Breast epithelium (tissue), 4 donors: ENCODE data around the gene SAMD11. TPM values are rescaled to one million over a fixed set of nuclear protein-coding genes. Genes with fewer than 3 reads are reported as not detected.
A peak's percentile ranks its signal among the peaks of the same experiment; 100 is the strongest.
"Not testable (repeated sequence)": the region's sequence is repeated elsewhere in the genome, so short reads cannot be mapped to it uniquely, and the experiment has no call there.

Source experiments
- DNase-seq, 2 donors: peaks; one replicate each; pipeline ENCODE4 v3.0.0-alpha.2; 2019; ENCODE audit warnings: low spot score in 2 of 2
- H3K27ac ChIP-seq, 2 donors: fragments of 200-600 bp; sonication (generic) in 1 of 2; one replicate each; pipeline ENCODE4 v1.5.1; 2016 to 2019; ENCODE audit warnings: mild to moderate bottlenecking in 1 of 2
- H3K27me3 ChIP-seq, 2 donors: fragments of 200-600 bp; sonication (generic) in 1 of 2; one replicate each; pipeline versions ENCODE4 v1.5.1 to v1.6.0; 2017 to 2019; ENCODE audit warnings: control low read depth in 1 of 2, mild to moderate bottlenecking in 1 of 2
- H3K36me3 ChIP-seq: fragments of 200-600 bp; one replicate; pipeline ENCODE4 v1.5.1; 2019
- H3K4me1 ChIP-seq, 2 donors: fragments of 200-600 bp; sonication (generic); one replicate each; pipeline ENCODE4 v1.5.1; 2016 to 2019; ENCODE audit warnings: control low read depth in 1 of 2
- H3K4me3 ChIP-seq, 3 donors: fragments of 200-600 bp; sonication (generic); 1 replicate in 2 of 3; 2 replicates in 1 of 3; pipeline ENCODE4 v1.5.1; 2016 to 2019; ENCODE audit warnings: mild to moderate bottlenecking in 3 of 3, moderate library complexity in 2 of 3
- H3K9me3 ChIP-seq, 2 donors: fragments of 200-600 bp; sonication (generic) in 1 of 2; one replicate each; pipeline ENCODE4 v1.5.1; 2016 to 2019; ENCODE audit warnings: control low read depth in 1 of 2
- POLR2A ChIP-seq: fragments of 450-650 bp; IDR thresholded peaks from one replicate; pipeline ENCODE4 v1.6.1; 2016; ENCODE audit warnings: antibody characterized with exemption, mild to moderate bottlenecking, moderate library complexity
- POLR2AphosphoS5 ChIP-seq, 3 donors: sonication (generic); formaldehyde crosslinking; IDR thresholded peaks; one replicate each; pipeline ENCODE4 v1.6.1; 2017; ENCODE audit warnings: antibody characterized with exemption in 3 of 3
- intact Hi-C: fragments of 100-400 bp; cut with DNase I; formaldehyde crosslinking; loops from one replicate; pipeline ENCODE4 v1.15.1; 2023; ENCODE audit warnings: low total_unique reads
- total RNA-seq, 3 donors: library from RNA; depleted of rRNA; stranded (reverse); fragments of >200 nt; gene quantifications; one replicate each; pipeline ENCODE4 v1.1.0, GENCODE V29; 2016
- TF ChIP-seq, protein P1 (sequence below), 3 donors: fragments of 450-650 bp; IDR thresholded peaks; one replicate each; pipeline ENCODE4 v1.5.1; 2016 to 2017; ENCODE audit warnings: antibody characterized with exemption in 3 of 3, mild to moderate bottlenecking in 3 of 3, moderate library complexity in 3 of 3

SAMD11 gene
- total RNA-seq, 3 donors from 2014 or later, result 0.16 to 23.0 (median 2.9) TPM

DNA sequence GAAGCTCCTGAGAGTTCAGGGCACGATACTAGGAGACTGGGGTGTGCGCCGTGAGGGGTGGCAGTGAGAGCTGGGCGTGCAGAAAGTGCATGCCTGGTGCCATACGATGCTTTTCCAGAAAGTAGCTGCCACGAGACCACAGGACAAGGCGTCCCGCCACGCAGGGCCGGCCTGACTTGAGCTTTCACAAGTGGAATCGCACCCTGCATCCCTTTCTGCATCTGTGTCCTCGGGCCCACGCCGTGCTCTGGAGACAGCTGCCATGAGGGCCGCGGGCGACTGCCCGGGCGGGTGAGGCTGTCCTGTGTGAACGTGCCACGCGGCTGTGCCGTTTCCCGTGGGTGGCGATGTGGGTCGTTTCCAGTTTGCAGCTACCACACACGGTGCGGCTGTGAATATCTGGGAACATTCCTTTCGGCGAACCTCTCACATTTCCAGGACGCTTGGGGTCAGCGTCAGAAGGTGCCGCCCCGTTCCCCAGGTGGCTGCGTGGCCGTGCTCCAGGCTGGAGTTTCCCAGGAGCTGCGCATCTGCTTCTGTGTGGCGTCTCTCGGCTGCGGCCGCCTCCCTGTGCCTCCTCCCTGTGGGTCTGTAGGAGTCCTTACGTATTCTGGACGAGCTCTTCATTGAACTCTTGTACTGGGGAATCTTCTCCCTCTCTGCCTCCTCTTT is 59.2 kb downstream of the SAMD11 start:
- intact Hi-C loops, result no loop called here
- no peak overlapping the region for H3K27ac ChIP-seq

DNA sequence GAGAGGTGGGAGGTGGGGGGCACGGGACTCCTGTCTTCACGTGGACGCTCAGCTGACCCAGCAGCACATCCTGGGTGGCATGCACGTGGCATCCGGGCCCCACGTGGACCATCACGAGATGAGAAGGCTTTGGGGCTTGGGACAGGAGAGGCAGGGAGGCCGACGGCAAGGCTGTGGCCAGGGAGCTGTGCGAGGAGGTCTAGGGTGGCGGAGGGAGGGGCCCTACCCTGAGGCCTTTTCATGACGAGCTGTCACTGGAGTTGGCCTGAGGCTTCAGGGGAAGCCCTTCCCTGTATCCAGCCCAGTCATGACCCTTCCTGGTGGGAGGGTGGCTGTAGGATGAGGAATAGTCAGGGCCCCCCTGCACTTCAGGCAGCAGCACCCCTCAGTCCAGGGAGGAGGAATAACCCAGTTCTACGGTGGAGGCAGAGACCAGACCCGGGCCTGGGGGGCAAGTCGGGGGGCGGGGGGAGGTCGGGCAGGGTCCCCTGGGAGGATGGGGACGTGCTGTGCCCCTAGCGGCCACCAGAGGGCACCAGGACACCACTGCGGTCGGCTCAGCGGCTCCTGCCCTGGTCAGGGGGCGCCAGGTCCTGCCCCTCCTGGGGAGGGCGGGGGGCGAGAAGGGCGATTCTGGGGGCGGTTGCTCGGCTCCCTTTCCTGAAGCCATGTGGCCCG is 60.2 kb downstream of the SAMD11 start:
- Histone ChIP-seq H3K4me1 (no peaks in the 10 kb centered on the region), H3K27me3 (peaks cover 0 to 18% of the 10 kb centered on the region in 2 donors), H3K27ac (no peak overlapping the region), H3K4me3 (peak overlapping the region in 2 of 3 donors; percentile 28 to 40), H3K9me3 (no peaks in the 10 kb centered on the region), H3K36me3 (no peaks in the 10 kb centered on the region)
- TF ChIP-seq POLR2A, result no peak
- TF ChIP-seq, protein P1, sequence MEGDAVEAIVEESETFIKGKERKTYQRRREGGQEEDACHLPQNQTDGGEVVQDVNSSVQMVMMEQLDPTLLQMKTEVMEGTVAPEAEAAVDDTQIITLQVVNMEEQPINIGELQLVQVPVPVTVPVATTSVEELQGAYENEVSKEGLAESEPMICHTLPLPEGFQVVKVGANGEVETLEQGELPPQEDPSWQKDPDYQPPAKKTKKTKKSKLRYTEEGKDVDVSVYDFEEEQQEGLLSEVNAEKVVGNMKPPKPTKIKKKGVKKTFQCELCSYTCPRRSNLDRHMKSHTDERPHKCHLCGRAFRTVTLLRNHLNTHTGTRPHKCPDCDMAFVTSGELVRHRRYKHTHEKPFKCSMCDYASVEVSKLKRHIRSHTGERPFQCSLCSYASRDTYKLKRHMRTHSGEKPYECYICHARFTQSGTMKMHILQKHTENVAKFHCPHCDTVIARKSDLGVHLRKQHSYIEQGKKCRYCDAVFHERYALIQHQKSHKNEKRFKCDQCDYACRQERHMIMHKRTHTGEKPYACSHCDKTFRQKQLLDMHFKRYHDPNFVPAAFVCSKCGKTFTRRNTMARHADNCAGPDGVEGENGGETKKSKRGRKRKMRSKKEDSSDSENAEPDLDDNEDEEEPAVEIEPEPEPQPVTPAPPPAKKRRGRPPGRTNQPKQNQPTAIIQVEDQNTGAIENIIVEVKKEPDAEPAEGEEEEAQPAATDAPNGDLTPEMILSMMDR (IDR thresholded peaks at IDR 0.05), result peak in 2 of 3 donors; percentile 47 to 68
- DNase-seq, result no peak
- intact Hi-C loops, result no loop called here

More for the DNA sequence above, 59.2 kb downstream of the SAMD11 start:
- no peaks in the 10 kb centered on the region for H3K4me1 ChIP-seq
- H3K9me3 ChIP-seq, result no peaks in the 10 kb centered on the region
- peaks cover 0 to 18% of the 10 kb centered on the region in 2 donors for H3K27me3 ChIP-seq
- TF ChIP-seq POLR2AphosphoS5 (IDR thresholded peaks at IDR 0.05) (no peak), POLR2A (no peak)
- TF ChIP-seq, protein P1 (IDR thresholded peaks at IDR 0.05), result no peak
- no peaks in the 10 kb centered on the region for H3K36me3 ChIP-seq
- H3K4me3 ChIP-seq, result no peak overlapping the region
- DNase-seq, result no peak

DNA sequence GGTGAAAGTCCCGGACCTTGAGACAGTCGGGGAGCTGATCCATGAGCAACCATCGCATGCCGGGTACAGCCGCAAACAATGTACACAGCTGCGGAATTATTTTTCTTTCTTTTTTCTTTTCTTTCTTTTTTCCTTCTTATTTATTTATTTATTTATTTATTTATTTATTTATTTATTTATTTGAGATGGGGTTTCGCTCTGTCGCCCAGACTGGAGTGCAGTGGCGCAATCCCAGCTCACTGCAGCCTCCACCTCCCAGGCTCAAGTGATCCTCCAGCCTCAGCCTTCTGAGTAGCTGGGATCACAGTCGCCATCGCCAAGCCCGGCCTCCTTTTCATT is 60.7 kb downstream of the SAMD11 start:
- Histone ChIP-seq H3K9me3 (no peaks in the 10 kb centered on the region), H3K27ac (no peak overlapping the region), H3K4me3 (peak overlapping the region in 2 of 3 donors; percentile 28 to 40), H3K27me3 (peaks cover 0 to 18% of the 10 kb centered on the region in 2 donors), H3K36me3 (no peaks in the 10 kb centered on the region), H3K4me1 (no peaks in the 10 kb centered on the region)
- DNase-seq, result no peak
- no peak for TF ChIP-seq POLR2A
- TF ChIP-seq, protein P1 (IDR thresholded peaks at IDR 0.05), result peak in 1 of 3 donors; percentile 32
- intact Hi-C loops, result no loop called here

DNA sequence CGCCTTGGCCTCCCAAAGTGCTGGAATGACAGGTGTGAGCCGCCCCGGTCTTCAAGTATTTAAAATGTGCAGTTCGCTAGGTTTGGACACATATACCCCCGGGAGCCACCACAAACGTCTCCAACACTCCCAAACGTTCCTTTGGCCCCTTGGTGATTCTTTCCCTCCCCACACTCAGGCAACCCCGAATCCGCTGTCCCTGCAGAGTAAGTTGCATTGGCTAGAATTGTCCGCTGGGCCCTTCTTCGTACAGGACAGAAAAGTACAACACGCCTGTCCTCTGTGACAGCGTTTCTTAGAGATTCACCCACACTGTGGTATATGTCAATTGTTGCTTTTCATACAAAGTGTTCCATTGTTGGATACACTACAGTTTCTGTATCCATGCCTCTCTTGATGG is 61.4 kb downstream of the SAMD11 start:
- Histone ChIP-seq H3K27me3 (peaks cover 0 to 18% of the 10 kb centered on the region in 2 donors), H3K4me3 (no peak overlapping the region), H3K27ac (no peak overlapping the region), H3K36me3 (no peaks in the 10 kb centered on the region), H3K9me3 (no peaks in the 10 kb centered on the region), H3K4me1 (no peaks in the 10 kb centered on the region)
- no peak for DNase-seq
- intact Hi-C loops, result no loop called here
- TF ChIP-seq POLR2A (no peak), POLR2AphosphoS5 (IDR thresholded peaks at IDR 0.05) (no peak)
- TF ChIP-seq, protein P1 (IDR thresholded peaks at IDR 0.05), result no peak

DNA sequence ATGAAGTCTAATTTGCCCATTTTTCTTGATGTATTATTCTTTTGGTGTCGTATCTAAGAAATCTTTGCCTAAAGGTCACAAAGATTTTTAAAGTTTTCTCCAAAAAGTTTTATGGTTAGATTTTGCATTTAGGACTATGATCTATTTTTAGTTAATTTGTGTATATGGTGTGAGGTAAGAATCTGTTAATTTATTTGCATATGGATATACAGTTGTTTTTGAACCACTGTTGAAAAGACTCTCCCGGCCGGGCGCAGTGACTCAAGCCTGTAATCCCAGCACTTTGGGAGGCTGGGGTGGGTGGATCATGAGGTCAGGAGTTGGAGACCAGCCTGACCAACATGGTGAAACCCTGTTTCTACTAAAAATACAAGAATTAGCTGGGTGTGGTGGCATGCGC is 64.3 kb downstream of the SAMD11 start:
- DNase-seq, H3K4me3 ChIP-seq, H3K36me3 ChIP-seq, H3K27ac ChIP-seq, intact Hi-C loops, H3K9me3 ChIP-seq, H3K4me1 ChIP-seq: not testable (repeated sequence)
- H3K27me3 ChIP-seq, result peaks cover 0 to 11% of the 10 kb centered on the region in 2 donors

DNA sequence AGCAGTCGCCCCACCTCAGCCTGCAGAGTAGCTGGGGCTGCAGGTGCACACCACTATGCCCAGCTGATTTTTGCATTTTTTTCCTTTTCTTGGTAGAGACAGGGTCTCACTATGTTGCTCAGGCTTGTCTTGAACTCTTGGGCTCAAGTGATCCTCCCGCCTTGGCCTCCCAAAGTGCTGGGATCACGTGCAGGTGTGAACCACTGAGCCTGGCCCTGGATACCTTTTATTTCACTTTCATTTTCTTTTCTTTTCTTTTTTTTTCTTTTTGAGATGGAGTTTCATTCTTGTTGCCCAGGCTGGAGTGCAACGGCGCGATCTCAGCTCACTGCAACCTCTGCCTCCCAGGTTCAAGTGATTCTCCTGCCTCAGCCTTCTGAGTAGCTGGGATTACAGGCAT is 67.6 kb downstream of the SAMD11 start:
- not testable (repeated sequence) for H3K4me3 ChIP-seq

More for the DNA sequence above, 67.6 kb downstream of the SAMD11 start:
- H3K27ac ChIP-seq, H3K36me3 ChIP-seq, H3K9me3 ChIP-seq, intact Hi-C loops, H3K4me1 ChIP-seq, DNase-seq, H3K27me3 ChIP-seq: not testable (repeated sequence)
